GM12878 (cell line): ENCODE results near the gene NAV2. TPM values are rescaled to one million over a fixed set of nuclear protein-coding genes. Genes with fewer than 3 reads are reported as not detected.

Experiments
- ATAC-seq: fragments of 200-7000 bp; cut with Tn5 transposase; 3 replicates; pipeline ENCODE4 v1.9.1; 2020; ENCODE audit warnings: mild to moderate bottlenecking, moderate library complexity
- BruUV-seq: library from RNA; stranded (reverse); fragments of 400-500 nt; replicated peaks from 2 replicates; lab custom pipeline; 2021; lab: Mats Ljungman, UMichigan
- CTCF ChIA-PET: fragments of 300-600 bp; sonication (Branson Sonifier 250); formaldehyde crosslinking; extraction: SDS; loops from one replicate; lab custom pipeline; 2021; ENCODE audit warnings: inconsistent platforms; lab: Yijun Ruan, JAX
- POLR2A ChIA-PET: fragments of 350-600 bp; formaldehyde crosslinking; extraction: SDS; loops from one replicate; lab custom pipeline; 2021; ENCODE audit warnings: inconsistent platforms; lab: Charles Lee
- RAD21 ChIA-PET: fragments of 300-600 bp; sonication (Branson Sonifier 250); formaldehyde crosslinking; loops from one replicate; lab custom pipeline; 2023; ENCODE audit warnings: antibody characterized with exemption; ENCODE audit not compliant: unreplicated experiment; lab: Charles Lee
- SMC1A ChIA-PET: fragments of 300-600 bp; sonication (Branson Sonifier 250); formaldehyde crosslinking; loops from one replicate; lab custom pipeline; 2023; ENCODE audit not compliant: unreplicated experiment, uncharacterized antibody; lab: Charles Lee
- DNase-seq: peaks from one replicate; pipeline ENCODE4 v3.0.0-alpha.2; 2011; ENCODE audit warnings: low read depth, low spot score
- FAIRE-seq: peaks from 3 replicates; lab custom pipeline; 2011; peaks lifted over from hg19 to GRCh38; lab: Jason Lieb, UNC
- H2AFZ ChIP-seq: 2 replicates; pipeline ENCODE4 v1.6.0; 2011; ENCODE audit warnings: low read depth, low read length, control low read depth; ENCODE audit not compliant: control insufficient read depth
- H3K27ac ChIP-seq: 2 replicates; pipeline ENCODE4 v1.5.1; 2011; ENCODE audit warnings: control low read depth; ENCODE audit not compliant: control insufficient read depth, insufficient read depth
- H3K27me3 ChIP-seq, 2 experiments: replicated peaks in 1 of 2; 2 replicates each; pipeline versions ENCODE4 v1.6.0 to v1.6.1; 2011; ENCODE audit warnings: low read length in 1 of 2; ENCODE audit not compliant: control insufficient read depth in 2 of 2, insufficient read depth in 2 of 2
- H3K36me3 ChIP-seq, 2 experiments: 2 replicates each; pipeline ENCODE4 v1.5.1; 2011; ENCODE audit warnings: low read length in 1 of 2; ENCODE audit not compliant: control insufficient read depth in 2 of 2, insufficient read depth in 2 of 2
- H3K4me1 ChIP-seq: 2 replicates; pipeline ENCODE4 v1.6.1; 2011; ENCODE audit warnings: mild to moderate bottlenecking, low read length, moderate library complexity, mixed read lengths; ENCODE audit not compliant: control insufficient read depth, insufficient read depth
- H3K4me2 ChIP-seq: 2 replicates; pipeline ENCODE4 v1.6.0; 2011; ENCODE audit warnings: control low read depth; ENCODE audit not compliant: control insufficient read depth, insufficient read depth
- H3K4me3 ChIP-seq: fragments of 200-600 bp; sonication (generic); 2 replicates; pipeline ENCODE4 v1.5.1; 2016
- H3K79me2 ChIP-seq: 2 replicates; pipeline ENCODE4 v1.6.0; 2011; ENCODE audit warnings: low read length; ENCODE audit not compliant: control insufficient read depth, insufficient read depth
- H3K9ac ChIP-seq: 2 replicates; pipeline ENCODE4 v1.8.0; 2011; ENCODE audit warnings: low read length, control low read depth, mixed read lengths; ENCODE audit not compliant: control insufficient read depth, insufficient read depth
- H3K9me3 ChIP-seq: replicated peaks from 3 replicates; pipeline ENCODE4 v1.5.1; 2011; ENCODE audit warnings: mild to moderate bottlenecking, low read length; ENCODE audit not compliant: control insufficient read depth, insufficient read depth
- H4K20me1 ChIP-seq: 2 replicates; pipeline ENCODE4 v1.6.0; 2011; ENCODE audit not compliant: control insufficient read depth, insufficient read depth
- FOXM1 ChIP-seq: IDR thresholded peaks from 2 replicates; pipeline ENCODE4 v1.6.1; 2012; ENCODE audit warnings: low read depth, mild to moderate bottlenecking, inconsistent platforms, low read length, moderate library complexity
- NBN ChIP-seq: fragments of 450-650 bp; IDR thresholded peaks from 2 replicates; pipeline ENCODE4 v1.6.1; 2016
- RFX5 ChIP-seq: IDR thresholded peaks from 2 replicates; pipeline ENCODE4 v1.6.1; 2011; ENCODE audit warnings: low read depth, low read length, improper control_type of control experiment
- SP1 ChIP-seq: IDR thresholded peaks from one replicate; pipeline ENCODE4 v1.6.1; 2011; ENCODE audit warnings: low read depth, low read length
- SUZ12 ChIP-seq: fragments of 200-600 bp; sonication (generic); IDR thresholded peaks from one replicate; pipeline ENCODE4 v1.6.1; 2018; ENCODE audit warnings: antibody characterized with exemption, mild to moderate bottlenecking; ENCODE audit not compliant: unreplicated experiment
- ZBED1 ChIP-seq: IDR thresholded peaks from 2 replicates; pipeline ENCODE4 v1.6.1; 2016; ENCODE audit warnings: borderline replicate concordance
- WGBS: methylation state at CpG from one replicate; pipeline ENCODE4 v1.1.6; 2016; ENCODE audit warnings: low lambda C conversion rate; ENCODE audit not compliant: insufficient replicate concordance, insufficient coverage; ENCODE audit errors: missing lambda C conversion rate; 5-methylcytosine and 5-hydroxymethylcytosine counted together
- in situ Hi-C: fragments of 300-500 bp; cut with MboI; formaldehyde crosslinking; loops from 9 replicates; pipeline ENCODE4 v1.14.3; 2018; ENCODE audit warnings: mixed read lengths
- intact Hi-C: fragments of 100-400 bp; cut with micrococcal nuclease; formaldehyde crosslinking; loops from one replicate; pipeline ENCODE4 v1.14.2; 2022; ENCODE audit not compliant: unreplicated experiment
- polyA plus RNA-seq, 11 experiments: library from polyadenylated mRNA; depleted of rRNA in 4 of 11; unstranded in 6 of 11; stranded (reverse) in 5 of 11; fragments of >200 nt; fragmentation: Nextera tagmentation in 4 of 11; fragmentation: Illumina TruSeq in 1 of 11; extraction: Ambion mirVana in 4 of 11; extraction: Trizol in 1 of 11; gene quantifications; 1 replicate in 1 of 11; 2 replicates in 10 of 11; pipeline versions ENCODE4 v1.2.1 to v1.2.3, GENCODE V29; 2011 to 2016; ENCODE audit warnings: inconsistent platforms in 2 of 11, missing spikeins in 2 of 11, low read depth in 1 of 11
- total RNA-seq, 4 experiments: library from RNA; depleted of rRNA in 3 of 4; stranded (reverse); fragments of >200 nt in 3 of 4; fragmentation: Illumina TruSeq in 1 of 4; extraction: Trizol in 1 of 4; gene quantifications; 2 replicates each; pipeline versions ENCODE4 v1.2.1 to v1.2.3, GENCODE V29; 2013 to 2021
- TF ChIP-seq, protein P1 (sequence below): IDR thresholded peaks from 2 replicates; pipeline ENCODE4 v1.6.1; 2012; ENCODE audit warnings: low read depth, low read length, improper control_type of control experiment
- TF ChIP-seq, protein P2 (sequence below): fragments of 450-650 bp; IDR thresholded peaks from 2 replicates; pipeline ENCODE4 v1.6.1; 2014; ENCODE audit warnings: mild to moderate bottlenecking

Gene NAV2
- total and polyA plus RNA-seq, 10 of the 15 experiments (the other 5 are each of a cell fraction or from before 2014, with no cell fraction given) = 0.35 to 6.1 (median 1.1) TPM

DNA sequence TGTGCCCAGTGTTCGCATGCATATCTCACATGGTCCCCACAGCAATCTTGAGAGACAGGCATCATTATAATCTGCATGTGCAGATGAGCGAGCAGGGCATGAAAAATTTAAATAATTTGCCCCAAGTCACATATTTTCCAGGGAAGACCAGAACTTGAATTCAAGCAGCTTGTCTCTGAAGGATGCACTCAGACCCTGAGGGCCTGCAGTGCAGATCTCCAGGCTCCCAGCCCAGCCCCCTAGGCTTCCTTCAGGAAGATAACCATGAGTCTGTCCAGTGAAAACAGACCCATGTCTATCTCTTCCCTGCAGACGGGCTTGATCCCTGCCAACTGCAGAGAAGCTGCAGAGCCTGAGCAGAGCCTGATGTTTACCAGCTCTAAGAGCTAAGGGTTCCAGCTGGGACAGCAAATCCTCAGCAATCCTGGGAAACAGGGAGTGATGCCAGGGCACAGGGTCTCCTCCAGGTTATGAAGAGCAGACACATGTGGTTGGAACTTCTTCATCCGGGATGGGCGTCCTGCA, 55.1 kb downstream of the NAV2 start (continued):
- TF ChIP-seq, protein P1, sequence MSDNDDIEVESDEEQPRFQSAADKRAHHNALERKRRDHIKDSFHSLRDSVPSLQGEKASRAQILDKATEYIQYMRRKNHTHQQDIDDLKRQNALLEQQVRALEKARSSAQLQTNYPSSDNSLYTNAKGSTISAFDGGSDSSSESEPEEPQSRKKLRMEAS = no peak
- no peak for TF ChIP-seq SP1
- TF ChIP-seq SUZ12 = no peak
- TF ChIP-seq FOXM1 = no peak
- TF ChIP-seq NBN = no peak
- TF ChIP-seq ZBED1 = no peak
- TF ChIP-seq, protein P2, sequence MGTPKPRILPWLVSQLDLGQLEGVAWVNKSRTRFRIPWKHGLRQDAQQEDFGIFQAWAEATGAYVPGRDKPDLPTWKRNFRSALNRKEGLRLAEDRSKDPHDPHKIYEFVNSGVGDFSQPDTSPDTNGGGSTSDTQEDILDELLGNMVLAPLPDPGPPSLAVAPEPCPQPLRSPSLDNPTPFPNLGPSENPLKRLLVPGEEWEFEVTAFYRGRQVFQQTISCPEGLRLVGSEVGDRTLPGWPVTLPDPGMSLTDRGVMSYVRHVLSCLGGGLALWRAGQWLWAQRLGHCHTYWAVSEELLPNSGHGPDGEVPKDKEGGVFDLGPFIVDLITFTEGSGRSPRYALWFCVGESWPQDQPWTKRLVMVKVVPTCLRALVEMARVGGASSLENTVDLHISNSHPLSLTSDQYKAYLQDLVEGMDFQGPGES = no peak

DNA sequence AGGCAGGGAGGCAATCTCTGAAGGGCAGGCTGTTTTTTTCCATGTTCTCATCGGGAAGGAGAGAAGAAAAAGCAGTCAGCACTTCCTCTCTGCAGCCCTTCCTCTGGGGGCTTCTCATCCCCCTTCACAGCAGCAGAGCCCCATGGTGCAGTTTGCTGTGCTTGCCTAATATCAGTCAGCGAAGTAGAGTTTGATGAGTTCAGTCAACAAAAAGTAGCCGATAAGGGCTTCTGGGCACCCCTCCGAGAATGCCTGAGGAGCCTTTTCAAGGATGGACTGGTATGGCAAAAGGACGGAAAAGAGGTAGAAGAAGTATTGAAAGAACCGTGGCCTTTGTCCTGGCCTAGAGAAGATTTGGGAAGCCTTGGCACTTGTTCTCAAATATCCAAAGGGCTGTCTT, 55.6 kb downstream of the NAV2 start:
- no peak for TF ChIP-seq RFX5
- FAIRE-seq (no peak), ATAC-seq (no peak), DNase-seq (no peak)
- 37% methylated on average over 6 of the region's 6 CpGs for WGBS
- in situ Hi-C loops = no loop called here
- Histone ChIP-seq H3K36me3 (no peaks in the 10 kb centered on the region), H3K9me3 (no peaks in the 10 kb centered on the region), H4K20me1 (no peaks in the 10 kb centered on the region; the same call in 1 of the 2 replicates), H3K4me3 (no peak overlapping the region), H3K9ac (no peak overlapping the region), H3K79me2 (no peaks in the 10 kb centered on the region), H2AFZ (no peak overlapping the region), H3K4me1 (peaks cover 9% of the 10 kb centered on the region; the same call in 1 of the 2 replicates), H3K27ac (no peak overlapping the region), H3K4me2 (no peak overlapping the region), H3K27me3 (peaks cover 0 to 7% of the 10 kb centered on the region in 2 experiments; a peak in 3 of 4 replicates)
- POLR2A ChIA-PET = interaction anchor here (0.6 kb wide), 1 partner anchor 1256 kb away, joined by 4 read pairs; no protein-coding TSS in a partner anchor
- SMC1A ChIA-PET = interaction anchor here (0.7 to 1.5 kb wide), 3 partner anchors 10 to 201 kb away, joined by 3 to 5 read pairs (median 3); no protein-coding TSS in a partner anchor
- RAD21 ChIA-PET = interaction anchor here (1.5 kb wide), 1 partner anchor 9 kb away, joined by 4 read pairs; no protein-coding TSS in a partner anchor
- CTCF ChIA-PET = interaction anchor here (1.3 kb wide), 1 partner anchor 19 kb away, joined by 3 read pairs; no protein-coding TSS in a partner anchor
- BruUV-seq = no TSS peak
- intact Hi-C loops = no loop called here
